Adrenal gland (tissue), 5 donors: ENCODE data around the gene PRH2.

Source experiments
- POLR2A ChIP-seq, 2 donors: fragments of 450-650 bp; IDR thresholded peaks; one replicate each; pipeline ENCODE4 v1.6.1; 2017; ENCODE audit warnings: antibody characterized with exemption in 2 of 2, mild to moderate bottlenecking in 2 of 2, moderate library complexity in 1 of 2
- TF ChIP-seq, protein P1 (sequence below), 6 experiments: fragments of 450-650 bp in 4 of 6; fragments of 200-600 bp in 2 of 6; sonication (generic) in 1 of 6; IDR thresholded peaks; 1 replicate in 5 of 6; 2 replicates in 1 of 6; pipeline versions ENCODE4 v1.5.1 to v1.8.0; 2016 to 2021; ENCODE audit warnings: antibody characterized with exemption in 6 of 6, mild to moderate bottlenecking in 2 of 6, moderate library complexity in 1 of 6
- donor health status: DM: no; HTN: no; CAD: no.

DNA sequence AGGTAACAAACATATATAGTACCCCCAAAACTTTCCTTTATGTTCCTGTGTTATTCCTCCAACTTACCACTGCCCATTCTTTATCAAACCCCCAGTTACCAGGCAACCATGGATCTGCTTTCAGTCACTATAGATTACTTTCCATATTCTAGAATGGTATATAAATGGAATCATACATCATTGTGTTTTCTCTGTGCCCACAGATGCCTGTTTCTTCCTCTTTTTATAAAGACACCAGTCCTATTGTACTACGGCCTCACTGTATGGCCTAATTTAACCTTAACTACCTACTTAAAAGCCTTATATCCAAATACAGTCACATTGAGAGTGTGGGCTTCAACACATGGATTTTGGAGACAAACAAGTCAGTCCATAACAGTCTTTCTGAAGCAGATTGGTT is 7.5 kb downstream of the PRH2 start:
- TF ChIP-seq, protein P1, sequence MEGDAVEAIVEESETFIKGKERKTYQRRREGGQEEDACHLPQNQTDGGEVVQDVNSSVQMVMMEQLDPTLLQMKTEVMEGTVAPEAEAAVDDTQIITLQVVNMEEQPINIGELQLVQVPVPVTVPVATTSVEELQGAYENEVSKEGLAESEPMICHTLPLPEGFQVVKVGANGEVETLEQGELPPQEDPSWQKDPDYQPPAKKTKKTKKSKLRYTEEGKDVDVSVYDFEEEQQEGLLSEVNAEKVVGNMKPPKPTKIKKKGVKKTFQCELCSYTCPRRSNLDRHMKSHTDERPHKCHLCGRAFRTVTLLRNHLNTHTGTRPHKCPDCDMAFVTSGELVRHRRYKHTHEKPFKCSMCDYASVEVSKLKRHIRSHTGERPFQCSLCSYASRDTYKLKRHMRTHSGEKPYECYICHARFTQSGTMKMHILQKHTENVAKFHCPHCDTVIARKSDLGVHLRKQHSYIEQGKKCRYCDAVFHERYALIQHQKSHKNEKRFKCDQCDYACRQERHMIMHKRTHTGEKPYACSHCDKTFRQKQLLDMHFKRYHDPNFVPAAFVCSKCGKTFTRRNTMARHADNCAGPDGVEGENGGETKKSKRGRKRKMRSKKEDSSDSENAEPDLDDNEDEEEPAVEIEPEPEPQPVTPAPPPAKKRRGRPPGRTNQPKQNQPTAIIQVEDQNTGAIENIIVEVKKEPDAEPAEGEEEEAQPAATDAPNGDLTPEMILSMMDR (IDR thresholded peaks at IDR 0.05), result no peak
- TF ChIP-seq POLR2A (IDR thresholded peaks at IDR 0.05), result no peak
